PC-9 (cell line): ENCODE data around the gene EFEMP2. TPM values are rescaled to one million over a fixed set of nuclear protein-coding genes. Genes with fewer than 3 reads are reported as not detected.

Experiments
- BruUV-seq: library from RNA; stranded (reverse); fragments of 400-500 nt; replicated peaks from 2 replicates; lab custom pipeline; 2021; lab: Mats Ljungman, UMichigan
- CTCF ChIA-PET: fragments of 300-600 bp; sonication (Branson Sonifier 250); formaldehyde crosslinking; loops from one replicate; lab custom pipeline; 2022; ENCODE audit warnings: antibody characterized with exemption; lab: Charles Lee
- POLR2A ChIA-PET: fragments of 300-600 bp; sonication (Branson Sonifier 250); formaldehyde crosslinking; loops from one replicate; lab custom pipeline; 2022; ENCODE audit warnings: antibody characterized with exemption; ENCODE audit not compliant: unreplicated experiment; lab: Charles Lee
- DNase-seq, 2 experiments: peaks; one replicate each; pipeline versions ENCODE4 v3.0.0 to v3.0.0-alpha.2; 2015 to 2022; ENCODE audit warnings: mixed read lengths in 1 of 2
- H2AFZ ChIP-seq: fragments of 200-600 bp; sonication (generic); 2 replicates; pipeline ENCODE4 v1.8.1; 2017; ENCODE audit warnings: antibody characterized with exemption
- H3F3A ChIP-seq: fragments of 200-600 bp; sonication (generic); 2 replicates; pipeline ENCODE4 v1.8.1; 2017; ENCODE audit warnings: antibody characterized with exemption, mild to moderate bottlenecking, low read depth; ENCODE audit not compliant: insufficient read depth
- H3K27ac ChIP-seq: fragments of 200-600 bp; sonication (generic); 2 replicates; pipeline ENCODE4 v1.6.1; 2016; ENCODE audit warnings: mixed run types
- H3K27me3 ChIP-seq: fragments of 200-600 bp; sonication (generic); 2 replicates; pipeline ENCODE4 v1.6.1; 2016; ENCODE audit warnings: low read depth, mixed run types; ENCODE audit not compliant: insufficient read depth
- H3K36me3 ChIP-seq: fragments of 200-600 bp; sonication (generic); 2 replicates; pipeline ENCODE4 v1.6.1; 2016; ENCODE audit warnings: low read depth, mixed run types
- H3K4me1 ChIP-seq: fragments of 200-600 bp; sonication (generic); replicated peaks from 2 replicates; pipeline ENCODE4 v1.6.1; 2016; ENCODE audit warnings: mixed run types; ENCODE audit not compliant: insufficient read depth
- H3K4me2 ChIP-seq: fragments of 200-600 bp; sonication (generic); 2 replicates; pipeline ENCODE4 v1.6.1; 2017; ENCODE audit warnings: mixed run types
- H3K4me3 ChIP-seq: fragments of 200-600 bp; sonication (generic); 2 replicates; pipeline ENCODE4 v1.6.1; 2016; ENCODE audit warnings: mixed run types
- H3K79me2 ChIP-seq: fragments of 200-600 bp; sonication (generic); 2 replicates; pipeline ENCODE4 v1.6.1; 2017; ENCODE audit warnings: low read depth, mixed run types
- H3K9me2 ChIP-seq: fragments of 200-600 bp; sonication (generic); 2 replicates; pipeline ENCODE4 v1.8.1; 2017; ENCODE audit warnings: mild to moderate bottlenecking; ENCODE audit not compliant: insufficient read depth
- H3K9me3 ChIP-seq: fragments of 200-600 bp; sonication (generic); 2 replicates; pipeline ENCODE4 v1.8.1; 2016; ENCODE audit warnings: low read depth; ENCODE audit not compliant: insufficient read depth
- H4K20me1 ChIP-seq: fragments of 200-600 bp; sonication (generic); 2 replicates; pipeline ENCODE4 v1.8.1; 2017; ENCODE audit not compliant: insufficient read depth
- EZH2 ChIP-seq: fragments of 200-600 bp; sonication (generic); IDR thresholded peaks from 2 replicates; pipeline ENCODE4 v1.8.0; 2017; ENCODE audit warnings: antibody characterized with exemption, low read depth
- intact Hi-C: fragments of 100-400 bp; cut with micrococcal nuclease; formaldehyde crosslinking; loops from one replicate; pipeline ENCODE4 v1.10.0; 2022; ENCODE audit not compliant: unreplicated experiment
- total RNA-seq: library from RNA; stranded (reverse); gene quantifications from 2 replicates; pipeline ENCODE4 v1.2.3, GENCODE V29; 2021
- TF ChIP-seq, protein P1 (sequence below): fragments of 200-600 bp; sonication (generic); conservative IDR thresholded peaks from 2 replicates; pipeline ENCODE4 v1.6.1; 2017; ENCODE audit warnings: mixed run types, antibody characterized with exemption, mild to moderate bottlenecking, moderate library complexity

EFEMP2 gene
- total RNA-seq, 1 experiment from 2014 or later = 18.1 TPM

DNA sequence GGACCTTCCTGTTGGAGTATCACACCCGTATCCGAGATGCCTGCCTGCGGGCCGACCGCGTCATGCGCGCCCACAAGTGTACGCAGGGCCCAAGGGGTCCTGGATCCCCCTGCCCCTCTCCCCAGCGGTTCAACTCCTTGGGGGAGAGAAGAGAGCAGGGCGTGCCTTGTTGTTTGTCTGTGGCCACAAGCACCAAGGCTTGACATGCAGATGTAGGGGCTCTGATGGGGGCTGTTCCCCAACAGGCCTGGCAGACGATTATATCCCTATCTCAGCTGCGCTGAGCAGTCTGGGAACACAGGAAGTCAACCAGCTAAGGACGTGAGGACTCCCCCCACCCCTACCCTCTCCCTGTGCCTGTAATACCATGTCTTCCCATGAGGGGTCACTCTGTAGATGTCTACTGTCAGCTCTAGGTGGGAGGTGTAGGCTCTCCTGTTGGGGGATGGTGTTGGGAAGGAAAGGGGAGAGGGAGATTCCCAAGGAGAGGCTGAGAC is 21.5 kb downstream of the EFEMP2 start:
- Histone ChIP-seq H3K79me2 (peaks cover 27% of the 10 kb centered on the region), H2AFZ (no peak overlapping the region), H3K27ac (no peak overlapping the region), H3K36me3 (peaks cover 24% of the 10 kb centered on the region), H3K4me2 (no peak overlapping the region), H3K27me3 (no peaks in the 10 kb centered on the region), H3K4me3 (no peak overlapping the region), H3F3A (peaks cover 60% of the 10 kb centered on the region), H3K4me1 (peaks cover 5% of the 10 kb centered on the region), H3K9me2 (no peaks in the 10 kb centered on the region), H3K9me3 (no peaks in the 10 kb centered on the region), H4K20me1 (peaks cover 33% of the 10 kb centered on the region)
- ChIA-PET POLR2A (interaction anchor here (0.6 to 0.7 kb wide), 2 partner anchors 287 to 1047 kb away, joined by 5 to 7 read pairs; no protein-coding TSS in a partner anchor), CTCF (no interaction called here)
- BruUV-seq = no TSS peak
- no peak for DNase-seq
- intact Hi-C loops = no loop called here
- no peak for TF ChIP-seq EZH2
- TF ChIP-seq, protein P1, sequence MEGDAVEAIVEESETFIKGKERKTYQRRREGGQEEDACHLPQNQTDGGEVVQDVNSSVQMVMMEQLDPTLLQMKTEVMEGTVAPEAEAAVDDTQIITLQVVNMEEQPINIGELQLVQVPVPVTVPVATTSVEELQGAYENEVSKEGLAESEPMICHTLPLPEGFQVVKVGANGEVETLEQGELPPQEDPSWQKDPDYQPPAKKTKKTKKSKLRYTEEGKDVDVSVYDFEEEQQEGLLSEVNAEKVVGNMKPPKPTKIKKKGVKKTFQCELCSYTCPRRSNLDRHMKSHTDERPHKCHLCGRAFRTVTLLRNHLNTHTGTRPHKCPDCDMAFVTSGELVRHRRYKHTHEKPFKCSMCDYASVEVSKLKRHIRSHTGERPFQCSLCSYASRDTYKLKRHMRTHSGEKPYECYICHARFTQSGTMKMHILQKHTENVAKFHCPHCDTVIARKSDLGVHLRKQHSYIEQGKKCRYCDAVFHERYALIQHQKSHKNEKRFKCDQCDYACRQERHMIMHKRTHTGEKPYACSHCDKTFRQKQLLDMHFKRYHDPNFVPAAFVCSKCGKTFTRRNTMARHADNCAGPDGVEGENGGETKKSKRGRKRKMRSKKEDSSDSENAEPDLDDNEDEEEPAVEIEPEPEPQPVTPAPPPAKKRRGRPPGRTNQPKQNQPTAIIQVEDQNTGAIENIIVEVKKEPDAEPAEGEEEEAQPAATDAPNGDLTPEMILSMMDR = peak; percentile 79

DNA sequence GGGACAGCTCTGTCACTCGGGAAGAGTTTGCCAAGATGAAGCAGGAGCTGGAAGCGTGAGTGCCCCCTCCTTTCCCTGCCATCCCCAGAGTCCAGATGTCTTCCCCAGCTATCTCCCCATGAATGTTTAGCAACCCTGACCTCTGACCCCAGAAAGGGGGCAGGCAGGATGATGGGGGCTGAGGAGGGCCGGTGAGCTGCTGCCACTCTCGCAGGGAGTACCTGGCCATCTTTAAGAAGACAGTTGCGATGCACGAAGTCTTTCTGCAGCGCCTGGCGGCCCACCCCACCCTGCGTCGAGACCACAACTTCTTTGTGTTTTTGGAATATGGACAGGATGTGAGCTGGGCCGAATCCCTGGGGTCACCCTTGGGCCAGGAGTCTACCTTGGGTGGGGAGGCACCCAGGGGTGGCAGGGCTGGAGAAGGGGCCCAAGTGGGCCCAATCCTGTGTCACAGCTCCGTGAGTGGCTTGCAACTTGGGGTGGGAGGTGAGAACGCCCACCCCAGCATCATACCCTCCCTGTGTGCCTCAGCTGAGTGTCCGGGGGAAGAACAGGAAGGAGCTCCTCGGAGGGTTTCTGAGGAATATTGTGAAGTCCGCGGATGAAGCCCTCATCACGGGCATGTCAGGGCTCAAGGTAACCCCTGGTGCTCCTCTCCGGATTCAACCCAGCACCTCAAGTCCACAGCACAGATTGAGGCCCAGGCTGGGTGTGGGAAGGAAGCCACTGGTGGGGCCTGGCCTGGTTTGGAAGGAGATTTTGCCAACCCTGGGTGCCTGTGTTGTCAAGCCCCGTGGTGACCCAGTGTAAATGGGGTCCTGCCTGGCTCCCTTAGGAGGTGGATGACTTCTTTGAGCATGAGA is 22.1 kb downstream of the EFEMP2 start:
- H3K4me3 ChIP-seq = no peak overlapping the region
- peaks cover 54% of the 10 kb centered on the region for H3F3A ChIP-seq
- H3K9me3 ChIP-seq = no peaks in the 10 kb centered on the region
- H3K4me1 ChIP-seq = no peaks in the 10 kb centered on the region
- TF ChIP-seq, protein P1 = no peak
- TF ChIP-seq EZH2 = no peak
- peaks cover 26% of the 10 kb centered on the region for H4K20me1 ChIP-seq
- H2AFZ ChIP-seq = no peak overlapping the region
- BruUV-seq = no TSS peak
- H3K27ac ChIP-seq = no peak overlapping the region
- ChIA-PET CTCF (no interaction called here), POLR2A (interaction anchor here (0.6 kb wide), 1 partner anchor 325 kb away, joined by 14 read pairs; the partner anchor contains the start of gene SCYL1)
- peaks cover 17% of the 10 kb centered on the region for H3K36me3 ChIP-seq
- peaks cover 21% of the 10 kb centered on the region for H3K79me2 ChIP-seq
- peak in 1 of 2 experiments; percentile 35 for DNase-seq
- no peak overlapping the region for H3K4me2 ChIP-seq
- no peaks in the 10 kb centered on the region for H3K27me3 ChIP-seq
- intact Hi-C loops = no loop called here
- H3K9me2 ChIP-seq = no peaks in the 10 kb centered on the region

DNA sequence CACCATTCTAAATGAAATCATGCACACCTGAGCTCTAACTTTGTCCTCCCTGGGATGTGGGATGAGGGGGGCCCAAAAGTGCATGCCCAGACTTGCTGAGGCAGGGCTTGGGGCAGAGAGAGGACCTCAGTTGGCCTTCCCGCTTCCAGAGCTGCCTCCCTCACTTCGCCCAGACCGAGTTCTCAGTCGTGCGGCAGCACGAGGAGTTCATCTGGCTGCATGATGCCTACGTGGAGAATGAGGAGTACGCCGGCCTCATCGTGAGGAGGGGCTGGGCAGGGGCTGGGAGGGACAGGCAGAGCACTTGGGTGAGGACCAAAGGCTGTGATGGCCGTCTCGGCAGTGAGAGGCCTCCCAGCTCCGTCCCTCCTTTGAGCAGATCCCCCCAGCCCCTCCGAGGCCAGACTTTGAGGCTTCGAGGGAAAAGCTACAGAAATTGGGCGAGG is 22.8 kb downstream of the EFEMP2 start:
- Histone ChIP-seq H3K9me2 (no peaks in the 10 kb centered on the region), H3F3A (peaks cover 47% of the 10 kb centered on the region), H3K27me3 (no peaks in the 10 kb centered on the region), H3K27ac (no peak overlapping the region), H3K36me3 (peaks cover 13% of the 10 kb centered on the region), H3K9me3 (no peaks in the 10 kb centered on the region), H3K4me2 (no peak overlapping the region), H4K20me1 (peaks cover 20% of the 10 kb centered on the region), H2AFZ (no peak overlapping the region), H3K4me3 (no peak overlapping the region), H3K79me2 (peaks cover 14% of the 10 kb centered on the region), H3K4me1 (no peaks in the 10 kb centered on the region)
- no TSS peak for BruUV-seq
- no peak for TF ChIP-seq EZH2
- TF ChIP-seq, protein P1 = no peak
- ChIA-PET CTCF (no interaction called here), POLR2A (no interaction called here)
- no peak for DNase-seq
- intact Hi-C loops = no loop called here
